ENCODE data around the gene LCMT2.

The LCMT2 gene

DNA sequence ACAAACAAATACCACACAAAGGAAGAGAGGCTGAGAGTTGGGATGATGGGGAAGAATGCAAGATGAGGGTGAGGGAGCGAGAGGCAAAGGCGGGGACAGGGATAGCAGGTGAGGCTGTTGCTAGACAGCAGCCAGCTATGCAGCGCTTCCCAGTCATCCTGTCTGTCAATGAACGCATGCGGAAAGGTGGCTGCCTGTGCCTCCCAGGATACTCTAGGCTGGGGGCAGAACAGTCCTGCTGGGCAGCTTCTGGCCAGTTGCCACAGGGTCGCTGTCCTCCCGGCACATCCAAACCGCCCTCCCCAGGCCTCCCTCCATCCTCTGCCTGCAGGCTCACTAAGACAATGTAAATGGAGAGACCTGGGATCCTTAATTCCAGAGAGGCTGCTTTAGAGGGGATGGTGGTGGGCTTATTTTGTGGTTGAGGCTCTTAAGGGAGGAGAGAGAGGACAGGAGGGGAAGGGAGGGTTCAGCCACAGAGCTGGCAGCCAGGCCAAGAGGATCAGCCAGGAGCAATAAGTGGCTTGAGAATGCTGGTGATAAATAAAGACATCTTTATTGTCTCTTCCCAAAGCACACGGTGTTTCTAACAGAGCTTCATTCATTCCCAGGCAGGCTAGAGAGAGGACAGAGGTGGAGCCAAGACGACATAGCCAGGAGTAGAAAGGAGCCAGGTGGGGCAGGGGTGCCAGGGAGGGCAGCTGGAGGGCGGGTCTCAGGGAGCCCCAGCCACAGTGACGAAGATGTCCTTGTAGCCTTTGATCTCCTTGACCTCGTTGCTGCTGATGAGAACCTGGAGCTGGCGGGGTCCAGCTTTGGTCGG lies 54.4 kb downstream of the LCMT2 start:
- no peak for DNase-seq

DNA sequence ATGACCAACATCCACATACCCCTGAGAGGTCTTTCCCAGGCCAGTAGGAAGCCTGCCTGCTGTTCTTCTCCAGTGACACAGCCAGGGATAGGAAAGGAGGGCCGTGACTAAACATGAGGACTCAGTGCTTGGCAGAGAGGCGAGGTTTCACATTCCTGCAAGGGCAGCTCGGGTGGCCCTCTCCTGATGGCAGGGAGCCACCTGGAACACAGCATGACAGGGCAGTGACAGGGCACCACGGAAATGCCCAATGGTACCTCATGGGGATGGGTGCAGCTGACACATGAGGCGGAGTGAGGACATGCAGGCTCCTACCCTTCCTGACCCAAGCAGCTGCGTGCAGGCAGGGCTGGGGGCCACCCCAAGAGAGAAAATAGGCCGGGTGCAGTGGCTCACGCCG lies 56.2 kb downstream of the LCMT2 start:
- DNase-seq = no peak
